ENCODE results near the gene HCN1.

HCN1 gene

GRCh38 chr5:45696206-45696836, at the start of gene HCN1:
TSS of gene HCN1 (minus strand) at chr5:45696380.
- DNase-seq (ENCODE audit: extremely low read depth in 1 of 2, low read depth in 1 of 2), result no peak

- DNase-seq (ENCODE audit: extremely low read depth in 1 of 2, low read depth in 1 of 2), result no peak
These were observed 44.9 kb upstream of the HCN1 start for GRCh38 chr5:45741110-45741509.

- no peak for DNase-seq (ENCODE audit: extremely low read depth in 1 of 2, low read depth in 1 of 2)
These were observed 41.0 kb upstream of the HCN1 start for GRCh38 chr5:45737153-45737552.

GRCh38 chr5:45725537-45725936, 29.4 kb upstream of the HCN1 start:
- DNase-seq (ENCODE audit: extremely low read depth in 1 of 2, low read depth in 1 of 2), result no peak

GRCh38 chr5:45697201-45697600, 1.0 kb upstream of the HCN1 start:
- no peak for DNase-seq (ENCODE audit: extremely low read depth in 1 of 2, low read depth in 1 of 2)

GRCh38 chr5:45695804-45696156, 400 bp downstream of the HCN1 start:
- DNase-seq (ENCODE audit: extremely low read depth in 1 of 2, low read depth in 1 of 2), result no peak

- DNase-seq (ENCODE audit: extremely low read depth in 1 of 2, low read depth in 1 of 2), result no peak
These were observed 993 bp downstream of the HCN1 start for GRCh38 chr5:45694971-45695803.

GRCh38 chr5:45694255-45694814, 1.8 kb downstream of the HCN1 start:
- DNase-seq (ENCODE audit: extremely low read depth in 1 of 2, low read depth in 1 of 2), result no peak

GRCh38 chr5:45692481-45692880, 3.7 kb downstream of the HCN1 start:
- DNase-seq (ENCODE audit: extremely low read depth in 1 of 2, low read depth in 1 of 2), result no peak

GRCh38 chr5:45691656-45692055, 4.5 kb downstream of the HCN1 start:
- no peak for DNase-seq (ENCODE audit: extremely low read depth in 1 of 2, low read depth in 1 of 2)

- no peak for DNase-seq (ENCODE audit: extremely low read depth in 1 of 2, low read depth in 1 of 2)
These were observed 8.5 kb downstream of the HCN1 start for GRCh38 chr5:45687701-45688100.

- DNase-seq (ENCODE audit: extremely low read depth in 1 of 2, low read depth in 1 of 2), result no peak
These were observed 9.6 kb downstream of the HCN1 start for GRCh38 chr5:45686620-45687019.

- DNase-seq (ENCODE audit: extremely low read depth in 1 of 2, low read depth in 1 of 2), result no peak
These were observed 12.1 kb downstream of the HCN1 start for GRCh38 chr5:45684118-45684517.

- DNase-seq (ENCODE audit: extremely low read depth in 1 of 2, low read depth in 1 of 2), result no peak
These were observed 15.2 kb downstream of the HCN1 start for GRCh38 chr5:45680950-45681349.

GRCh38 chr5:45677524-45677923, 18.7 kb downstream of the HCN1 start:
- DNase-seq (ENCODE audit: extremely low read depth in 1 of 2, low read depth in 1 of 2), result no peak

- DNase-seq (ENCODE audit: extremely low read depth in 1 of 2, low read depth in 1 of 2), result no peak
These were observed 23.9 kb downstream of the HCN1 start for GRCh38 chr5:45672271-45672670.

- DNase-seq (ENCODE audit: extremely low read depth in 1 of 2, low read depth in 1 of 2), result no peak
These were observed 47.4 kb downstream of the HCN1 start for GRCh38 chr5:45648744-45649143.

GRCh38 chr5:45643056-45643455, 53.1 kb downstream of the HCN1 start:
- DNase-seq (ENCODE audit: extremely low read depth in 1 of 2, low read depth in 1 of 2), result no peak

GRCh38 chr5:45642370-45642769, 53.8 kb downstream of the HCN1 start:
- DNase-seq (ENCODE audit: extremely low read depth in 1 of 2, low read depth in 1 of 2), result no peak

GRCh38 chr5:45639040-45639439, 57.1 kb downstream of the HCN1 start:
- DNase-seq (ENCODE audit: extremely low read depth in 1 of 2, low read depth in 1 of 2), result no peak

- DNase-seq (ENCODE audit: extremely low read depth in 1 of 2, low read depth in 1 of 2), result no peak
These were observed 69.0 kb downstream of the HCN1 start for GRCh38 chr5:45627076-45627656.

- no peak for DNase-seq (ENCODE audit: extremely low read depth in 1 of 2, low read depth in 1 of 2)
These were observed 72.3 kb downstream of the HCN1 start for GRCh38 chr5:45623832-45624231.
